DND-41 (cell line): Measurements from ENCODE around the gene POLR2C.

ENCODE experiments used
- EZH2 ChIP-seq: IDR thresholded peaks from 3 replicates; pipeline ENCODE4 v1.6.1; 2012; ENCODE audit warnings: borderline replicate concordance, low read depth, mild to moderate bottlenecking, moderate library complexity, low read length, inconsistent platforms; ENCODE audit not compliant: severe bottlenecking
- TF ChIP-seq, protein P1 (sequence below): IDR thresholded peaks from 2 replicates; pipeline ENCODE4 v1.5.1; 2012; ENCODE audit warnings: borderline replicate concordance, low read length, moderate library complexity, mild to moderate bottlenecking; ENCODE audit not compliant: poor library complexity, severe bottlenecking; ENCODE audit errors: extremely low read depth

DNA sequence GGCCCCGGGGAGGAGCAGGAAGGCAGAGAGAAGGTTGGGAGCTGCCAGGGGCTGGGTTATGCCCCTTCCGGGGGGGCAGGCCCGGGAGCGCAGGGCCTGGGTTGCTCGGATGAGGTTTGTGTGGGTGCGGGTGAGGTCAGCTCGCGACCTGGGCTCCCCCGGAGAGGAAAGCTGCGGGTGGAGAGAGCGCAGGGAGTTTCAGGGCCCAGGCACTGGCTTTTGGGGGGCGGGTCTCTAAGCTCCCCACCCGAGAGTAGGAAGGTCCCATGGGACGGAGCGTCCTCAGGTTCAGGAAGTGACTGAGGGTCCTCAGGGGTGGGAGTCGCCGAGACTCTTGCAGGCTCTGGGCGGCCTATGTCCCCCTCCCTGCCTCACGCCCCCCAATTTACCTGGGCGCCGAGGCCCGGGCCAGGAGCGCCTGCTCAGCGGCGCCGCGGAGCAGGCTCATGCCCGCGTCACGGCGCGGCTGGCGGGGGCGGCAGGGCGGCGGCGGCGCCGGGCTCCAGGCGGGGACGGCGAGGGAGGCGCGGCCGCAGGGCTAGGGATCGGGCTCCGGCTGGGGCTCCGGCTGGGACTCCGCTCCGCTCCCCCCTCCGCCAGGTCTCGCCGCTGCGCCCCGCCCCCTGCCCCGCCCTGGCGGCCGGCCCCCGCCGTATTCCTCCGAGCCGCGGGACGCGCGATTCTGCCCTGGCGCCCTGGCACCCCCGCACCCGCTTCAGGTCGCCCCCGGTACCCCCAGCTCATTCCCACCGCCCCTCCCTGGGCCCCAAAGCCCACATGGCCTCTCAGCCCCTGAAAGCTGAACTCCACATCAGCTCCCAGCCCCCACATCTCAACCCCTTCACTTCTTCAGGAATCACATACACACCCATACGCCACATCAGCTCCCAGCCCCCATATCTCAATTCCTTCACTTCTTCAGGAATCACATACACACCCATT is 23.7 kb downstream of the POLR2C start, which contains the start of gene DOK4:
- TF ChIP-seq, protein P1, sequence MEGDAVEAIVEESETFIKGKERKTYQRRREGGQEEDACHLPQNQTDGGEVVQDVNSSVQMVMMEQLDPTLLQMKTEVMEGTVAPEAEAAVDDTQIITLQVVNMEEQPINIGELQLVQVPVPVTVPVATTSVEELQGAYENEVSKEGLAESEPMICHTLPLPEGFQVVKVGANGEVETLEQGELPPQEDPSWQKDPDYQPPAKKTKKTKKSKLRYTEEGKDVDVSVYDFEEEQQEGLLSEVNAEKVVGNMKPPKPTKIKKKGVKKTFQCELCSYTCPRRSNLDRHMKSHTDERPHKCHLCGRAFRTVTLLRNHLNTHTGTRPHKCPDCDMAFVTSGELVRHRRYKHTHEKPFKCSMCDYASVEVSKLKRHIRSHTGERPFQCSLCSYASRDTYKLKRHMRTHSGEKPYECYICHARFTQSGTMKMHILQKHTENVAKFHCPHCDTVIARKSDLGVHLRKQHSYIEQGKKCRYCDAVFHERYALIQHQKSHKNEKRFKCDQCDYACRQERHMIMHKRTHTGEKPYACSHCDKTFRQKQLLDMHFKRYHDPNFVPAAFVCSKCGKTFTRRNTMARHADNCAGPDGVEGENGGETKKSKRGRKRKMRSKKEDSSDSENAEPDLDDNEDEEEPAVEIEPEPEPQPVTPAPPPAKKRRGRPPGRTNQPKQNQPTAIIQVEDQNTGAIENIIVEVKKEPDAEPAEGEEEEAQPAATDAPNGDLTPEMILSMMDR, result no peak
- no peak for TF ChIP-seq EZH2
